Lung (tissue), 12 donors: Measurements from ENCODE around the gene PIK3C3. TPM values are rescaled to one million over a fixed set of nuclear protein-coding genes. Genes with fewer than 3 reads are reported as not detected.

Source experiments
- ATAC-seq: fragments of 200-7000 bp; cut with Tn5 transposase; one replicate; pipeline ENCODE4 v1.9.1; 2020; ENCODE audit warnings: moderate number of reproducible peaks; ENCODE audit not compliant: insufficient read depth, low FRiP score
- DNase-seq, 3 donors: peaks; one replicate each; pipeline ENCODE4 v3.0.0-alpha.2; 2013 to 2017
- H3K27ac ChIP-seq, 2 donors: one replicate each; pipeline ENCODE4 v1.5.1; 2013; ENCODE audit warnings: mild to moderate bottlenecking in 2 of 2, moderate library complexity in 2 of 2, control low read depth in 1 of 2, inconsistent platforms in 1 of 2, low read depth in 1 of 2, low read length in 1 of 2
- H3K27me3 ChIP-seq, 3 donors: one replicate each; pipeline ENCODE4 v1.5.1; 2013; ENCODE audit warnings: low read length in 2 of 3; ENCODE audit not compliant: control insufficient read depth in 3 of 3, insufficient read depth in 3 of 3
- H3K36me3 ChIP-seq, 4 donors: one replicate each; pipeline ENCODE4 v1.5.1; 2013; ENCODE audit warnings: low read length in 4 of 4, mild to moderate bottlenecking in 1 of 4, moderate library complexity in 1 of 4; ENCODE audit not compliant: control insufficient read depth in 4 of 4, insufficient read depth in 4 of 4
- H3K4me1 ChIP-seq, 5 donors: one replicate each; pipeline ENCODE4 v1.5.1; 2013; ENCODE audit warnings: low read length in 5 of 5, mild to moderate bottlenecking in 2 of 5, moderate library complexity in 1 of 5; ENCODE audit not compliant: control insufficient read depth in 5 of 5, insufficient read depth in 5 of 5
- H3K4me3 ChIP-seq: one replicate; pipeline ENCODE4 v1.5.1; 2013; ENCODE audit warnings: mild to moderate bottlenecking, control low read depth, moderate library complexity
- H3K9ac ChIP-seq, 2 donors: one replicate each; pipeline ENCODE4 v1.5.1; 2013; ENCODE audit warnings: low read length in 2 of 2, control low read depth in 1 of 2; ENCODE audit not compliant: insufficient read depth in 1 of 2
- H3K9me3 ChIP-seq, 4 donors: one replicate each; pipeline ENCODE4 v1.5.1; 2013; ENCODE audit warnings: low read length in 3 of 4, mild to moderate bottlenecking in 1 of 4, moderate library complexity in 1 of 4; ENCODE audit not compliant: control insufficient read depth in 4 of 4, insufficient read depth in 3 of 4
- WGBS, 2 donors: extraction: QIAGEN DNeasy Blood & Tissue Kit; methylation state at CpG; one replicate each; pipeline ENCODE4 v1.1.7; 2013; 5-methylcytosine and 5-hydroxymethylcytosine counted together
- polyA plus RNA-seq, 2 donors: library from polyadenylated mRNA; stranded (reverse); fragments of 200-250 nt; gene quantifications; one replicate each; pipeline ENCODE4 v1.2.1, GENCODE V29; 2013
- total RNA-seq, 2 donors: library from RNA; depleted of rRNA in 1 of 2; stranded (reverse); fragments of >200 nt in 1 of 2; gene quantifications; one replicate each; pipeline ENCODE4 v1.2.1, GENCODE V29; 2014 to 2021
- TF ChIP-seq, protein P1 (sequence below): IDR thresholded peaks from 2 replicates; pipeline ENCODE4 v1.5.1; 2012; ENCODE audit warnings: mild to moderate bottlenecking; ENCODE audit errors: control extremely low read depth, extremely low read depth
- donor health status: control.
- donor health status: control.
- donor health status: Bipolar disorder and iron deficiency.
- donor health status: healthy.
- donor health status: DM: yes; HTN: yes; CAD: no.

The PIK3C3 gene
- total and polyA plus RNA-seq, 4 donors: 18.9 to 64.2 (median 36.1) TPM

DNA sequence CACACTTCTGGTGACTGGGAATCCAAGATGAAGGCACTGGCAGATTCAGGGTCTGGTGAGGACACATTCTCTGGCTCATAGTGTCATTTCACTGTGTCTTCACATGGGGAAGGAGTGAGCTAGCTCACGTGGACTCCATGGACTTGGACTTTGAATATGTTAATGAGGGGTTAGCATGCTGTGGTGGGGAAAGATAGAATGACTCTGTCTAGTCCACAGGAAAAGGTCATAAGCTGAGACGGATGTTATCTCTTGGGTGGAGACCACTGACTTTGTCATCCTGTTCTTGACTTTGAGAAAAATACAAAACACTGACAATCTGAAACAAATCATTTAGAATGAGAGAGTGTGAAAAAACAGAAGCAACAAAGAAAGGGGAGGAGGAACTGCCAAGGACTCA is 145.9 kb downstream of the PIK3C3 start:
- no peaks in the 10 kb centered on the region for H3K4me1 ChIP-seq
- DNase-seq: no peak

GRCh38 chr18:42105394-42105793 is 150.4 kb downstream of the PIK3C3 start:
- DNase-seq: no peak
- no peak for ATAC-seq
- H3K4me1 ChIP-seq: no peaks in the 10 kb centered on the region
- H3K9me3 ChIP-seq: no peaks in the 10 kb centered on the region
- no peak overlapping the region for H3K4me3 ChIP-seq
- no peaks in the 10 kb centered on the region for H3K27me3 ChIP-seq
- H3K9ac ChIP-seq: no peak overlapping the region
- no peak overlapping the region for H3K27ac ChIP-seq
- TF ChIP-seq, protein P1, sequence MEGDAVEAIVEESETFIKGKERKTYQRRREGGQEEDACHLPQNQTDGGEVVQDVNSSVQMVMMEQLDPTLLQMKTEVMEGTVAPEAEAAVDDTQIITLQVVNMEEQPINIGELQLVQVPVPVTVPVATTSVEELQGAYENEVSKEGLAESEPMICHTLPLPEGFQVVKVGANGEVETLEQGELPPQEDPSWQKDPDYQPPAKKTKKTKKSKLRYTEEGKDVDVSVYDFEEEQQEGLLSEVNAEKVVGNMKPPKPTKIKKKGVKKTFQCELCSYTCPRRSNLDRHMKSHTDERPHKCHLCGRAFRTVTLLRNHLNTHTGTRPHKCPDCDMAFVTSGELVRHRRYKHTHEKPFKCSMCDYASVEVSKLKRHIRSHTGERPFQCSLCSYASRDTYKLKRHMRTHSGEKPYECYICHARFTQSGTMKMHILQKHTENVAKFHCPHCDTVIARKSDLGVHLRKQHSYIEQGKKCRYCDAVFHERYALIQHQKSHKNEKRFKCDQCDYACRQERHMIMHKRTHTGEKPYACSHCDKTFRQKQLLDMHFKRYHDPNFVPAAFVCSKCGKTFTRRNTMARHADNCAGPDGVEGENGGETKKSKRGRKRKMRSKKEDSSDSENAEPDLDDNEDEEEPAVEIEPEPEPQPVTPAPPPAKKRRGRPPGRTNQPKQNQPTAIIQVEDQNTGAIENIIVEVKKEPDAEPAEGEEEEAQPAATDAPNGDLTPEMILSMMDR: no peak
- H3K36me3 ChIP-seq: no peaks in the 10 kb centered on the region
- 93 to 94% methylated on average over 2 of the region's 2 CpGs for WGBS, 2 donors

More for the DNA sequence above, 145.9 kb downstream of the PIK3C3 start:
- 48 to 54% methylated on average over 2 of the region's 2 CpGs for WGBS, 2 donors
- no peak overlapping the region for H3K4me3 ChIP-seq
- H3K27me3 ChIP-seq: no peaks in the 10 kb centered on the region
- H3K27ac ChIP-seq: no peak overlapping the region
- no peaks in the 10 kb centered on the region for H3K36me3 ChIP-seq
- no peaks in the 10 kb centered on the region for H3K9me3 ChIP-seq
- no peak overlapping the region for H3K9ac ChIP-seq
- ATAC-seq: no peak
- TF ChIP-seq, protein P1: no peak

DNA sequence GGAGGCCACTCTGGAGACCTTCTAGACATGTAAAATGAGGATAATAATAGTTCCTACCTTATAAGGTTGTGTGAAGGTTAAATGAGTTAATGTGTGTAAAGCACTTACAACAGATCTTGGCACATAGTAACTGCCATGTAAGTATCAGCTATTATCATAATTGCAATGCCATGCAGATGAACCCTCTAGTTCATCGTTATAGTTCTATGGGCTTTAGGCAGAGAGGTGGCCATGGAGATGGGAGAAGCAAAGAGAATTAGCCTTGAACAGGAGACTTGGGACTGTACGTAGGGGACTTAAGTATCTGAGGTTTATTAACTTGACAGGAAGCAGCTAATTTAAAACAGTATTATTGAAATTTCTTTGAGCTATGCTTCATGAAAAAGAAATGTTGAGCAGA is 151.8 kb downstream of the PIK3C3 start:
- 44 to 70% methylated on average over 2 of the region's 2 CpGs for WGBS, 2 donors
- no peak for ATAC-seq
- H3K4me3 ChIP-seq: no peak overlapping the region
- no peaks in the 10 kb centered on the region for H3K27me3 ChIP-seq
- no peaks in the 10 kb centered on the region for H3K36me3 ChIP-seq
- no peaks in the 10 kb centered on the region for H3K9me3 ChIP-seq
- TF ChIP-seq, protein P1: no peak
- no peak overlapping the region for H3K9ac ChIP-seq
- no peak overlapping the region for H3K27ac ChIP-seq
- DNase-seq: no peak
- H3K4me1 ChIP-seq: no peaks in the 10 kb centered on the region

- no peaks in the 10 kb centered on the region for H3K4me1 ChIP-seq
- no peaks in the 10 kb centered on the region for H3K9me3 ChIP-seq
- H3K36me3 ChIP-seq: no peaks in the 10 kb centered on the region
- H3K4me3 ChIP-seq: no peak overlapping the region
- H3K27me3 ChIP-seq: no peaks in the 10 kb centered on the region
- ATAC-seq: no peak
- 90 to 94% methylated on average over 4 of the region's 4 CpGs for WGBS, 2 donors
- no peak overlapping the region for H3K9ac ChIP-seq
- TF ChIP-seq, protein P1: no peak
- DNase-seq: no peak
- H3K27ac ChIP-seq: no peak overlapping the region
Measured at GRCh38 chr18:42107287-42107686, 152.3 kb downstream of the PIK3C3 start.
